SJSA1 (cell line): Measurements from ENCODE around the gene CATSPERZ. TPM values are rescaled to one million over a fixed set of nuclear protein-coding genes. Genes with fewer than 3 reads are reported as not detected.

Experiments used
- DNase-seq, 2 experiments: peaks; one replicate each; pipeline ENCODE4 v3.0.0-alpha.2; 2015 to 2020; ENCODE audit warnings: low spot score in 2 of 2, low read depth in 1 of 2
- H3K27ac ChIP-seq: fragments of 250-450 bp; sonication (Bioruptor Pico); 2 replicates; pipeline ENCODE4 v1.5.1; 2020; ENCODE audit warnings: mild to moderate bottlenecking, moderate library complexity
- H3K27me3 ChIP-seq: fragments of 250-450 bp; sonication (Bioruptor Pico); replicated peaks from 2 replicates; pipeline ENCODE4 v1.5.1; 2020; ENCODE audit warnings: mild to moderate bottlenecking, moderate library complexity
- H3K36me3 ChIP-seq: fragments of 250-450 bp; sonication (Bioruptor Pico); 2 replicates; pipeline ENCODE4 v1.5.1; 2020; ENCODE audit warnings: mild to moderate bottlenecking
- H3K4me1 ChIP-seq: fragments of 250-450 bp; sonication (Bioruptor Pico); replicated peaks from 2 replicates; pipeline ENCODE4 v1.6.1; 2021; ENCODE audit warnings: mild to moderate bottlenecking
- H3K4me3 ChIP-seq: fragments of 250-450 bp; sonication (Bioruptor Pico); 2 replicates; pipeline ENCODE4 v1.5.1; 2020; ENCODE audit warnings: mild to moderate bottlenecking
- H3K9me3 ChIP-seq: fragments of 250-450 bp; sonication (Bioruptor Pico); replicated peaks from 2 replicates; pipeline ENCODE4 v1.5.1; 2020; ENCODE audit warnings: mild to moderate bottlenecking
- total RNA-seq: library from RNA; depleted of rRNA; stranded (reverse); fragments of >200 nt; shearing (Covaris generic); gene quantifications from 2 replicates; pipeline ENCODE4 v1.2.3, GENCODE V29; 2014

Gene CATSPERZ
- total RNA-seq, 1 experiment from 2014 or later: not detected

- Histone ChIP-seq H3K9me3 (no peaks in the 10 kb centered on the region), H3K27ac (no peak overlapping the region), H3K4me1 (peaks cover 19% of the 10 kb centered on the region), H3K4me3 (no peak overlapping the region), H3K27me3 (no peaks in the 10 kb centered on the region), H3K36me3 (peaks cover 97% of the 10 kb centered on the region)
- no peak for DNase-seq
Observed at GRCh38 chr11:64258946-64259532, 41.1 kb upstream of the CATSPERZ start.

- DNase-seq: no peak
- H3K9me3 ChIP-seq: no peaks in the 10 kb centered on the region
- no peaks in the 10 kb centered on the region for H3K27me3 ChIP-seq
- no peak overlapping the region for H3K4me3 ChIP-seq
- no peak overlapping the region for H3K27ac ChIP-seq
- peaks cover 19% of the 10 kb centered on the region for H3K4me1 ChIP-seq
- peaks cover 97% of the 10 kb centered on the region for H3K36me3 ChIP-seq
Observed at GRCh38 chr11:64259533-64260067, 40.6 kb upstream of the CATSPERZ start.

- Histone ChIP-seq H3K4me1 (peaks cover 19% of the 10 kb centered on the region), H3K27ac (no peak overlapping the region), H3K27me3 (no peaks in the 10 kb centered on the region), H3K9me3 (no peaks in the 10 kb centered on the region), H3K4me3 (no peak overlapping the region), H3K36me3 (peaks cover 93% of the 10 kb centered on the region)
- no peak for DNase-seq
Observed at GRCh38 chr11:64260147-64260708, 39.9 kb upstream of the CATSPERZ start.

GRCh38 chr11:64261556-64262080, 38.5 kb upstream of the CATSPERZ start:
- Histone ChIP-seq H3K36me3 (peaks cover 93% of the 10 kb centered on the region), H3K4me3 (no peak overlapping the region), H3K27ac (no peak overlapping the region), H3K9me3 (no peaks in the 10 kb centered on the region), H3K27me3 (no peaks in the 10 kb centered on the region), H3K4me1 (peaks cover 19% of the 10 kb centered on the region)
- no peak for DNase-seq

- no peak for DNase-seq
- H3K36me3 ChIP-seq: peaks cover 93% of the 10 kb centered on the region
- H3K4me1 ChIP-seq: peaks cover 19% of the 10 kb centered on the region
- H3K9me3 ChIP-seq: no peaks in the 10 kb centered on the region
- no peaks in the 10 kb centered on the region for H3K27me3 ChIP-seq
- H3K27ac ChIP-seq: peak overlapping the region; percentile 21; the same call in 1 of the 2 replicates
- H3K4me3 ChIP-seq: no peak overlapping the region
Observed at GRCh38 chr11:64262271-64263002, 37.7 kb upstream of the CATSPERZ start.

GRCh38 chr11:64263021-64263946, 36.9 kb upstream of the CATSPERZ start:
- peak in 1 of 2 experiments; percentile 29 for DNase-seq

GRCh38 chr11:64263947-64264317, 36.2 kb upstream of the CATSPERZ start:
- no peak for DNase-seq
- peaks cover 29% of the 10 kb centered on the region for H3K4me1 ChIP-seq
- H3K27me3 ChIP-seq: no peaks in the 10 kb centered on the region
- no peak overlapping the region for H3K27ac ChIP-seq
- no peaks in the 10 kb centered on the region for H3K9me3 ChIP-seq
- peaks cover 90% of the 10 kb centered on the region for H3K36me3 ChIP-seq
- no peak overlapping the region for H3K4me3 ChIP-seq

More at GRCh38 chr11:64263021-64263946, 36.9 kb upstream of the CATSPERZ start:
- peaks cover 23% of the 10 kb centered on the region for H3K4me1 ChIP-seq
- no peak overlapping the region for H3K4me3 ChIP-seq
- H3K36me3 ChIP-seq: peaks cover 90% of the 10 kb centered on the region
- peak overlapping the region; percentile 21; the same call in 1 of the 2 replicates for H3K27ac ChIP-seq
- H3K9me3 ChIP-seq: no peaks in the 10 kb centered on the region
- H3K27me3 ChIP-seq: no peaks in the 10 kb centered on the region

- peaks cover 34% of the 10 kb centered on the region for H3K4me1 ChIP-seq
Observed at GRCh38 chr11:64264371-64264852, 35.7 kb upstream of the CATSPERZ start.

GRCh38 chr11:64265176-64266160, 34.7 kb upstream of the CATSPERZ start:
- Histone ChIP-seq H3K27ac (no peak overlapping the region), H3K9me3 (no peaks in the 10 kb centered on the region), H3K4me1 (peaks cover 36% of the 10 kb centered on the region), H3K4me3 (no peak overlapping the region), H3K27me3 (no peaks in the 10 kb centered on the region), H3K36me3 (peaks cover 78% of the 10 kb centered on the region)
- DNase-seq: no peak

More at GRCh38 chr11:64264371-64264852, 35.7 kb upstream of the CATSPERZ start:
- Histone ChIP-seq H3K27ac (no peak overlapping the region), H3K27me3 (no peaks in the 10 kb centered on the region), H3K4me3 (no peak overlapping the region), H3K9me3 (no peaks in the 10 kb centered on the region), H3K36me3 (peaks cover 85% of the 10 kb centered on the region)
- no peak for DNase-seq

- DNase-seq: no peak
- Histone ChIP-seq H3K27ac (no peak overlapping the region), H3K4me1 (peaks cover 39% of the 10 kb centered on the region)
Observed at GRCh38 chr11:64266339-64266738, 33.8 kb upstream of the CATSPERZ start.

GRCh38 chr11:64267207-64267945, 32.8 kb upstream of the CATSPERZ start:
- no peak overlapping the region for H3K4me3 ChIP-seq
- peaks cover 67% of the 10 kb centered on the region for H3K36me3 ChIP-seq
- H3K27me3 ChIP-seq: no peaks in the 10 kb centered on the region
- H3K27ac ChIP-seq: no peak overlapping the region
- H3K9me3 ChIP-seq: no peaks in the 10 kb centered on the region
- peaks cover 43% of the 10 kb centered on the region for H3K4me1 ChIP-seq
- DNase-seq: no peak

More at GRCh38 chr11:64266339-64266738, 33.8 kb upstream of the CATSPERZ start:
- Histone ChIP-seq H3K4me3 (no peak overlapping the region), H3K9me3 (no peaks in the 10 kb centered on the region), H3K36me3 (peaks cover 73% of the 10 kb centered on the region), H3K27me3 (no peaks in the 10 kb centered on the region)
